Esophagus muscularis mucosa (tissue), 4 donors: ENCODE results near the gene HGS. TPM values are rescaled to one million over a fixed set of nuclear protein-coding genes. Genes with fewer than 3 reads are reported as not detected.

Experiments
- DNase-seq: peaks from one replicate; pipeline ENCODE4 v3.0.0-alpha.2; 2017; ENCODE audit errors: extremely low spot score
- H3K27ac ChIP-seq, 4 donors: fragments of 200-600 bp; sonication (generic); replicated peaks in 1 of 4; 1 replicate in 3 of 4; 2 replicates in 1 of 4; pipeline ENCODE4 v1.5.1; 2016 to 2019; ENCODE audit warnings: mild to moderate bottlenecking in 1 of 4
- H3K27me3 ChIP-seq, 4 donors: fragments of 200-600 bp; sonication (generic); one replicate each; pipeline versions ENCODE4 v1.5.1 to v1.6.0; 2016 to 2019
- H3K36me3 ChIP-seq, 4 donors: fragments of 200-600 bp; sonication (generic); one replicate each; pipeline ENCODE4 v1.5.1; 2016 to 2019
- H3K4me1 ChIP-seq, 4 donors: fragments of 200-600 bp; sonication (generic); one replicate each; pipeline ENCODE4 v1.5.1; 2016 to 2019
- H3K4me3 ChIP-seq, 4 donors: fragments of 200-600 bp; sonication (generic); 1 replicate in 2 of 4; 2 replicates in 2 of 4; pipeline ENCODE4 v1.5.1; 2016 to 2019; ENCODE audit warnings: mild to moderate bottlenecking in 4 of 4, moderate library complexity in 1 of 4
- H3K9me3 ChIP-seq, 4 donors: fragments of 200-600 bp; sonication (generic); 1 replicate in 3 of 4; 2 replicates in 1 of 4; pipeline ENCODE4 v1.5.1; 2016 to 2019
- EP300 ChIP-seq: sonication (generic); formaldehyde crosslinking; IDR thresholded peaks from one replicate; pipeline ENCODE4 v1.6.1; 2017; ENCODE audit warnings: antibody characterized with exemption
- POLR2A ChIP-seq: fragments of 450-650 bp; IDR thresholded peaks from one replicate; pipeline ENCODE4 v1.6.1; 2017; ENCODE audit warnings: antibody characterized with exemption, moderate library complexity, mild to moderate bottlenecking, low read depth
- POLR2AphosphoS5 ChIP-seq, 2 donors: sonication (generic); formaldehyde crosslinking; IDR thresholded peaks; one replicate each; pipeline ENCODE4 v1.6.1; 2017; ENCODE audit warnings: antibody characterized with exemption in 2 of 2
- whole genome bisulfite sequencing: methylation state at CpG from one replicate; pipeline ENCODE4 v1.1.5; 2018; 5-methylcytosine and 5-hydroxymethylcytosine counted together
- intact Hi-C: fragments of 100-400 bp; cut with DNase I; formaldehyde crosslinking; loops from one replicate; pipeline ENCODE4 v1.15.1; 2023
- total RNA-seq, 4 donors: library from RNA; depleted of rRNA; stranded (reverse); fragments of >200 nt; gene quantifications; one replicate each; pipeline versions ENCODE4 v1.1.0 to v1.2.1, GENCODE V29; 2016
- TF ChIP-seq, protein P1 (sequence below), 3 experiments: fragments of 200-600 bp in 2 of 3; fragments of 450-650 bp in 1 of 3; sonication (generic) in 2 of 3; IDR thresholded peaks; one replicate each; pipeline ENCODE4 v1.5.1; 2017 to 2019; ENCODE audit warnings: antibody characterized with exemption in 3 of 3, mild to moderate bottlenecking in 2 of 3, moderate library complexity in 1 of 3

The HGS gene
- total RNA-seq, 4 donors from 2014 or later, result 47.8 to 99.1 (median 65.5) TPM

DNA sequence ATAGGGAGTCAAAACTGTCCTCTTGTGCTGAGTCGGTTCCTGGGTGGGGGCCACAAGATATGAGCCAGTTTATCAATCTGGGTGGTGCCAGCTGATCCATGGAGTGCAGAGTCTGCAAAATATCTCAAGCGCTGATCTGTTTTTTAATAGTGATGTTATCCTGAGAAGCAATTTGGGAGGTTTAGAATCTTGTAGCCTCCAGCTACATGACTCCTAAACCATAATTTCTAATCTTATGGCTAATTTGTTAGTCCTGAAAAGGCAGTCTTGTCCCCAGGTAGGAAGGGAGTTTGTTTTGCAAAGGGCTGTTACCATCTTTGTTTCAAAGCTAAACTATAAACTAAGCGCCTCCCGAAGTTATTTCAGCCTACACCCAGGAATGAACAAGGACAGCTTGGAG is 45.1 kb upstream of the HGS start:
- Histone ChIP-seq H3K4me1 (peaks cover 29 to 35% (median 35%) of the 10 kb centered on the region in 4 donors), H3K27ac (no peak overlapping the region), H3K36me3 (no peaks in the 10 kb centered on the region), H3K27me3 (no peaks in the 10 kb centered on the region), H3K4me3 (no peak overlapping the region), H3K9me3 (no peaks in the 10 kb centered on the region)
- TF ChIP-seq POLR2AphosphoS5 (IDR thresholded peaks at IDR 0.05), result no peak
- TF ChIP-seq, protein P1, sequence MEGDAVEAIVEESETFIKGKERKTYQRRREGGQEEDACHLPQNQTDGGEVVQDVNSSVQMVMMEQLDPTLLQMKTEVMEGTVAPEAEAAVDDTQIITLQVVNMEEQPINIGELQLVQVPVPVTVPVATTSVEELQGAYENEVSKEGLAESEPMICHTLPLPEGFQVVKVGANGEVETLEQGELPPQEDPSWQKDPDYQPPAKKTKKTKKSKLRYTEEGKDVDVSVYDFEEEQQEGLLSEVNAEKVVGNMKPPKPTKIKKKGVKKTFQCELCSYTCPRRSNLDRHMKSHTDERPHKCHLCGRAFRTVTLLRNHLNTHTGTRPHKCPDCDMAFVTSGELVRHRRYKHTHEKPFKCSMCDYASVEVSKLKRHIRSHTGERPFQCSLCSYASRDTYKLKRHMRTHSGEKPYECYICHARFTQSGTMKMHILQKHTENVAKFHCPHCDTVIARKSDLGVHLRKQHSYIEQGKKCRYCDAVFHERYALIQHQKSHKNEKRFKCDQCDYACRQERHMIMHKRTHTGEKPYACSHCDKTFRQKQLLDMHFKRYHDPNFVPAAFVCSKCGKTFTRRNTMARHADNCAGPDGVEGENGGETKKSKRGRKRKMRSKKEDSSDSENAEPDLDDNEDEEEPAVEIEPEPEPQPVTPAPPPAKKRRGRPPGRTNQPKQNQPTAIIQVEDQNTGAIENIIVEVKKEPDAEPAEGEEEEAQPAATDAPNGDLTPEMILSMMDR (IDR thresholded peaks at IDR 0.05), result no peak
- TF ChIP-seq EP300, result no peak
- no peak for TF ChIP-seq POLR2A
- WGBS, result 79% methylated on average over 4 of the region's 4 CpGs
- intact Hi-C loops, result no loop called here
- DNase-seq, result no peak

DNA sequence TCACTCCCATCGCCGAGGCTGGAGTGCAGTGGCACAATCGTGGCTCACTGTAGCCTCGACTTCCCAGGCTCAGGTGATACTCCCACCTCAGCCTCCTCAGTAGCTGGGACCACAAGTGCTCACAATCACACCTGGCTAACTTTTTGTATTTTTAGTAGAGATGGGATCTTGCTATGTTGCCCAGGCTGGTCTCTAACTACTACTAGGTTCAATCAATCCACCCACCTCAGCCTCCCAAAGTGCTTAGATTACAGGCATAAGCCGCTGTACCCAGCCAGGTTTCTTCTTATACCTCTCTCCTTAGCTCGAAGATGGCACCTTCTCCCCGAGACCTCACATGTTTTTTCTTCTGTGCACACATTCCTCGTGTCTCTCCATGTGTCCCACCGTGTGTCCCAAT is 43.8 kb upstream of the HGS start:
- TF ChIP-seq POLR2A, result no peak
- Histone ChIP-seq H3K27me3 (no peaks in the 10 kb centered on the region), H3K4me3 (no peak overlapping the region), H3K27ac (no peak overlapping the region), H3K4me1 (peaks cover 16 to 22% (median 21%) of the 10 kb centered on the region in 4 donors), H3K9me3 (no peaks in the 10 kb centered on the region), H3K36me3 (no peaks in the 10 kb centered on the region)
- WGBS, result 95% methylated on average over 9 of the region's 9 CpGs
- no peak for DNase-seq
- intact Hi-C loops, result no loop called here

DNA sequence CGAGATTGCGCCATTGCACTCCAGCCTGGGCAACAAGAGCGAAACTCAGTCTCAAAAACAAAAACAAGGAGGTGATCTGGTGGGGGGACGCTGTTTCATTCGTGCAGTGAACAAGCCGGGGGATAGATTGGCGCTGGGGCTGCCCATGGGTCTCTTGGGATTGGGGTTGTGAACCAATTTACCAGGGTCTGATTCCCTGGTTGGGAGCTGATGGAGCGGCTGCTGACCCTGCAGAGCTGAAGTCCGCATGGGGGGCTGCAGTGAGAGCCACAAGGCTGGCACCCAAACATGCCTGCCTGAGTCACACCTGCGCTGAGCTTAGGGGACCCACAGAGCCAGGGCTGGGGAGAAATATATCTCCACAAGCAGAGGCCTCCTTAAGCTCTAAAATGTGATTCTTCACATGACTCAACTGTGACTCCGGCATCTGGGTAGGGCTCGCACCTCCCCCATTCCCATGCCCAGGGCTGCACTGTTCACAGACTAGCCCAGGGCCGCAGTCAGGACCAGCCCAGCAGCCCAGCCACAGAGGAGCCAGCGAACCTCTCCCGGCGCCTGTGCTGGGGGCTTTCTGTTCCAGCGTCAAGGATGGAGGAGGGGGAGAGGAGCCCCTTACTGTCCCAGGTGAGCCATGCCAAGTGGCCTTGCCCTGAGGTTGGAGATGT is 41.9 kb upstream of the HGS start:
- H3K4me1 ChIP-seq, result peaks cover 5 to 8% (median 7%) of the 10 kb centered on the region in 4 donors
- 99% methylated on average over 8 of the region's 17 CpGs for WGBS
- no peak for TF ChIP-seq EP300
- no peak for TF ChIP-seq POLR2A
- TF ChIP-seq, protein P1 (IDR thresholded peaks at IDR 0.05), result no peak
- TF ChIP-seq POLR2AphosphoS5 (IDR thresholded peaks at IDR 0.05), result no peak

DNA sequence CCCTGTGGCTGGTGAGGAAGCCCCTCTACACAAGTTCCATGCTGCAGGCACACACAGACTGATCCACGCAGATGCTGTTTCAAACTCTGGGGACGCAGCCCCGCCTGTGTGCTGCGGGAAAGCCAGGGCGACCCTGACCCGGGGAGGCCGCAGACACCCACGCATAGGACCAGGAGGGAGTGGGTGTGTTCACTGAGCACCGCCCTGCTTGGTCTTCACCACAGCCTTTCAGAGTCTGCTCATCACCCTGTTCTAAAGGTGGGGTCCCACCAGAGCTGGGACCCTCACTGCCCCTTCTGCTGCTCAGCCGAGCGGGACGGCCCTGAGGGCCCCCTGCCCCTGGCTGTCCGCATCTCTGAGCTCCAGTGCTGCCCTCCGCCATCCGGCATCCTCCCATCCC is 39.3 kb upstream of the HGS start:
- intact Hi-C loops, result no loop called here
- TF ChIP-seq EP300, result no peak
- TF ChIP-seq, protein P1 (IDR thresholded peaks at IDR 0.05), result no peak
- no peak for TF ChIP-seq POLR2A
- no peak for TF ChIP-seq POLR2AphosphoS5 (IDR thresholded peaks at IDR 0.05)
- Histone ChIP-seq H3K9me3 (peaks cover 0 to 7% (median 5%) of the 10 kb centered on the region in 4 donors), H3K4me3 (no peak overlapping the region), H3K4me1 (peaks cover 0 to 8% (median 3%) of the 10 kb centered on the region in 4 donors), H3K36me3 (no peaks in the 10 kb centered on the region), H3K27me3 (peaks cover 0 to 29% (median 13%) of the 10 kb centered on the region in 4 donors), H3K27ac (no peak overlapping the region)
- 92% methylated on average over 11 of the region's 15 CpGs for WGBS
- no peak for DNase-seq

More for the DNA sequence above, 41.9 kb upstream of the HGS start:
- Histone ChIP-seq H3K27me3 (peaks cover 0 to 3% (median 0%) of the 10 kb centered on the region in 4 donors), H3K36me3 (no peaks in the 10 kb centered on the region), H3K4me3 (no peak overlapping the region), H3K9me3 (no peaks in the 10 kb centered on the region), H3K27ac (no peak overlapping the region)
- intact Hi-C loops, result no loop called here
- DNase-seq, result no peak

DNA sequence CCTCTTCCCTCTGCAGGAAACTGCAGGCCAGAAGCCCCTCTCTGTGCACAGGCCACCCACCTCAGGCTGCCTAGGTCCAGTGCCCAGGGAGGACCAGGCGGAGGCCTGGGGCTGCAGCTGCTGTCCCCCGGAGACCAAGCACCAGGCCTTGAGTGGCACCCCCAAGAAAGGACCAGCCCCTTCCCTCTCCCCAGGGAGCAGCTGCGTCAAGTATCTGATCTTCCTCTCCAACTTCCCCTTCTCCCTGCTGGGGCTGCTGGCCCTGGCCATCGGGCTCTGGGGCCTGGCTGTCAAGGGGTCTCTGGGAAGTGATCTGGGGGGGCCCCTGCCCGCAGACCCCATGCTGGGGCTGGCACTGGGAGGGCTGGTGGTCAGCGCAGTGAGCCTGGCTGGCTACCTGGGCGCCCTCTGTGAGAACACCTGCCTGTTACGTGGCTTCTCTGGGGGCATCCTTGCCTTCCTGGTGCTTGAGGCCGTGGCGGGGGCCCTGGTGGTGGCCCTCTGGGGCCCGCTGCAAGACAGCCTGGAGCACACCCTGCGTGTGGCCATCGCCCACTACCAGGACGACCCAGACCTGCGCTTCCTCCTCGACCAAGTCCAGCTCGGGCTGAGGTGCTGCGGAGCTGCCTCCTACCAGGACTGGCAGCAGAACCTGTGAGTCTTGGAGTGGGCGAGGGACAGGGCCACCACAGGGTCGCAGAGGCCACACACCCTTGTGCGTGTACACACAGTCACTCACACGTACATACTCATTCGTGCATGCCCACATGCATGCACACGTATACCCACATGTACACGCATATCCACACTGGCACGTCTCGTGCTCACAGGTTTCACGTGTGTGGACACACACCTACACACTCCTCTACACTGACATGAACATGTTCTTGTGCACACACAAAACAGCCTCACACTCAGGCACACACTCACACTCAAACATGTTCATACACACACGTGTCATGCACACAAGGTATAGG is 38.5 kb upstream of the HGS start:
- no peak for DNase-seq
- H3K36me3 ChIP-seq, result no peaks in the 10 kb centered on the region
- TF ChIP-seq EP300 (no peak), POLR2A (no peak), POLR2AphosphoS5 (IDR thresholded peaks at IDR 0.05) (no peak)
- TF ChIP-seq, protein P1 (IDR thresholded peaks at IDR 0.05), result no peak
- H3K27me3 ChIP-seq, result peaks cover 0 to 36% (median 20%) of the 10 kb centered on the region in 4 donors
- H3K9me3 ChIP-seq, result peaks cover 0 to 7% (median 5%) of the 10 kb centered on the region in 4 donors
- peaks cover 0 to 8% (median 3%) of the 10 kb centered on the region in 4 donors for H3K4me1 ChIP-seq
- 75% methylated on average over 16 of the region's 29 CpGs for WGBS
- no peak overlapping the region for H3K27ac ChIP-seq
- no peak overlapping the region for H3K4me3 ChIP-seq
- intact Hi-C loops, result no loop called here
